GM18502 (cell line): ENCODE data around the gene LRIT1.

Experiments used
- ATAC-seq: cut with Tn5 transposase; IDR thresholded peaks from one replicate; pipeline ENCODE4 v1.9.1; 2021; ENCODE audit warnings: mild to moderate bottlenecking; ENCODE audit not compliant: unreplicated experiment, poor library complexity

Gene LRIT1

DNA sequence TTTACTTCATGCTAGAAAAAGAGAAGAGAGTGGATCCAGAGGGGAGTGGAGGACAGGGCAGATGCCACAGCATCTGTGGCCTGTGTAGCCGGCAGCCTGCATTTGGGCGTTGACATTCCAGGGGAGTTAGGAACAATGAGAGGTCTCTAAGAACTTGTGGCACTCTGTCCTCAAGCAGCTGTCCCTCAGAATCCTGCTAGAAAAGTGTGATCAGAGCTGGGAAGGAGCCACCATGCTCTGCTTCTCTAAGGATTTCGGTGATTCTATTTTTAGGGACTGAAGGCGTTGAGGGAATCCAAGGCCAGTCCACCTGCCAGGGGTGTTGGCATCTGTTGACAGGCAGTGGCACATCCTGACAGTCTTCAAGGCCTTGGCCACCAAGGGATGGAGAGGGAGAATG, 23.6 kb downstream of the LRIT1 start:
- no peak for ATAC-seq

GRCh38 chr10:84216834-84217233, 24.5 kb downstream of the LRIT1 start:
- no peak for ATAC-seq

DNA sequence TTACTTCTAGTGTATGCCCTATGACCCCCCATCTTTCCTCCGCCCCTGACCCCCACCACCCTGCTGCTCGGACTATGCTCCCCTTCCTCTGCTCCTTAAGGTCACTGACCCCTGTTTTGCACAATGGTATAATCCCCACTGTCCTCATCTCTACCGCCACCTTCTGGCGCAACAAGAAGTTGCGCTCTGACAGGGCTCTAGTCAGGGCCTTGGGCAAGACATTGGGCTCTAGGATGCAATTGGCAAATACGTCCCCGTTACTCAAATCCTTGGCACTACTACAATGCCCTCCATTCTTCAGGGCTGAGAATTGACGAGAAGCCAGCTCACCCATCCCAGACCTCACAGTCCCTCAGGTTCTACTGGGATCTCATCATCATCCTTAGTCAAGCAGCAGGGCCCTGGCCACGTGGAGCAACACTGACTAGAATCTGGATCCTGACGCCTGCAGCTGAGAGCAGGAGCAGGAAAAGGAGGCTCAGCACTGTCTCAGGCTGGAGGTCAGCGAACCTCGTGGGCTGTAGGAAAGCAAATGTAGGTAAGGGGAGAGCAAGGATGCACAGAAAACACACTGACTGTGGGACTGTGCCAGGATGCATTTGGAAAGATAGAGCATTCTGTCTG, 26.6 kb downstream of the LRIT1 start:
- ATAC-seq = peak; percentile 92

GRCh38 chr10:84214046-84214572, 27.2 kb downstream of the LRIT1 start:
- ATAC-seq = peak; percentile 49

DNA sequence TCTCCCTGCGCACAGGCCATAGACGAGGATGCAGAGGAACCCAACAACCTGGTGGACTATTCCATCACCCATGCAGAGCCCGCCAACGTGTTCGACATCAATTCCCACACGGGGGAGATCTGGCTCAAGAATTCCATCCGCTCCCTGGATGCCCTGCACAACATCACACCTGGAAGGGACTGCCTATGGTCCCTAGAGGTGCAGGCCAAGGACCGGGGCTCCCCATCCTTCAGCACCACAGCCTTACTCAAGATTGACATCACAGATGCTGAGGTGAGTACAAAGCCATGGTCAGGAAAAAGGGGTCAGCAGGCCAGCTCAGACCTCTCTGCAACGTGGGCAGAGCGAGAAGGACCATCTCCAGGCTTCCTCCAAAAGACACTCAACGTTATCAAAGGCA, 28.3 kb downstream of the LRIT1 start:
- ATAC-seq = no peak

DNA sequence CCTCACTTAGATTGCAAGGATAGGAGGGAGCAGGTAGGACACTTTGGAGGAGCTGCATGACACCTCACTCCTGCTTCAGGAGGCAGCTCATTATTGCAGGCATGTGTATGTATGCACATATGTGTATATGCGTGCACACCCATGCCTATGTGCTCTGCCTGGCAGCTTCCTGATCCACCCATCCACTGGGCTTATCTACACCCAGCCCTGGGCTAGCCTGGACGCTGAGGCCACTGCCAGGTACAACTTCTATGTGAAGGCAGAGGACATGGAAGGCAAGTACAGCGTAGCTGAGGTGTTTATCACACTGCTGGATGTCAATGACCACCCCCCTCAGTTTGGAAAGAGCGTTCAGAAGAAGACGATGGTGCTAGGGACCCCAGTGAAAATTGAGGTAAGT, 29.3 kb downstream of the LRIT1 start:
- no peak for ATAC-seq

- no peak for ATAC-seq
Measured at GRCh38 chr10:84211566-84211965, 29.8 kb downstream of the LRIT1 start.

DNA sequence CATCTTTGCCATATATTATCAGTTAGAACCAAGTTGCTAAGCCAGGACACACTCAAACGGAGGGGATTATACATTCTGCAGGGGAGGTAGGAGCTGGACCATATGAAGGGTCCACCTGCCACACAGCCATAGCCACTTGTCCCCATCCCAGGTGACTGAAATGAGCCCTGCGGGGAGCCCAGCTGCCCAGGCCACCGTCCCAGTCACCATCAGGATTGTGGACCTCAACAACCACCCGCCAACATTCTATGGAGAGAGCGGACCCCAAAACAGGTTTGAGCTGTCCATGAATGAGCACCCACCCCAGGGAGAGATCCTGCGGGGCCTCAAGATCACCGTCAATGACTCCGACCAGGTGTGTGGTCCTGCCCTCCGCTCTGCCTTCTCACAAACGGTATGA, 33.3 kb downstream of the LRIT1 start:
- ATAC-seq = no peak

- no peak for ATAC-seq
Measured at GRCh38 chr10:84205853-84206525, 35.4 kb downstream of the LRIT1 start.

- peak; percentile 85 for ATAC-seq
Measured at GRCh38 chr10:84205049-84205852, 36.1 kb downstream of the LRIT1 start.

GRCh38 chr10:84204610-84205009, 36.7 kb downstream of the LRIT1 start:
- ATAC-seq = no peak

DNA sequence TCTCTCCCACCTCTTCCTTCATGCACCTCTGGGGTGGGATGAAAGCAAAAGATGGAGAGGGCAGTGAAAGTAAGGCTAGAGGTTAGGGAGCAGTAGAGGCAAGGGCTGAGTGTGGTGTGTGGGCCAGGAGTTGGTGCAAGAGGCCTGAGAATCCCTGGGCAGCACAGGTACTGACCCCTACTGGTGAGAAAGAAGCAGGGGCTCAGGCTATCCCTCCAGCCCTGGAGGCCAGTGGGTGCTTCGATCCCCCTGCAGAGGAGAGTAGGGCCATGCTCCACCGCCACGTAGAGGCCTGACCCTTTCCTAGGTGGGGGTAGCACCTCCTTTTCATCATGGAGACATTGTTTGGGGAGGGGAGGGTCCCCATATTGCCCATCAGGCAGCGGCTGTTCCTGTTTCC, 37.2 kb downstream of the LRIT1 start:
- peak; percentile 67 for ATAC-seq

DNA sequence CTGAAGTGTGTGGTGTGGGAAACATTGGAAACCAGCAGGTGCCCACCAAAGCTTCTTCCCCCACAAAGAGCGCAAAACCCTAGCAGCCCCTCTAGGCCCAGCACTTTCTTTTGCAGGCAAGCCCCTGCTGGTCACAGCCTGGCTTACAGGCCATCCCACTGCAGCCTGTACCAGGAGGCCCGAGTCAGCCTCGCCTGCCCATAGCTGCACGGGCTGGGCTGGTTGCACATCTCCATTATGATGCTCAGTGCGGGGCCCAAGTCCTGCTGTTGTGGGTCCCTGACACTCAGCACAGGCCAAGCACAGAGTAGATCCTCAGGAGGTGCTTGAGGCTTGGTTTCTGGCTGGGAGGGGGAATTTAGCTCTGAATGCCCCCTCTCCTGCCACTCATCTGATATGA, 39.0 kb downstream of the LRIT1 start:
- no peak for ATAC-seq

- ATAC-seq = no peak
Measured at GRCh38 chr10:84201682-84202081, 39.7 kb downstream of the LRIT1 start.

DNA sequence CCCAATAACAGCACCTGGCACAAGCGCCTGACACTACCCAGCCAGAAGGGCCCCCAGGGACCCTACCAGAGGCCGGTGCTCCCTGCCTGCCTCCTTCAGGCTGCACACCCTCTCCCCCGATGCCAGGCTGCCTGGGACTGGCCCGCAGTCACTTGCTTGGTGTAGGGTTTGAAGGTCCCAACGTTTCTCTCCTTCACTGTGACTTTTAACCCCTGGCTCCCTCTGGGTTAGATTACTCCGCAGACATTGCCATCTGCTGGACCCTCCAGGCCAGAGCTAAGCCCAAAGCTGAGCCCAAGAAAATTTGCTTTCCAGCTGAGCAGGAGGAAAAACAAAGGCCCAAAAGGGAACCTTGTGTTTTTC, 40.1 kb downstream of the LRIT1 start:
- no peak for ATAC-seq

DNA sequence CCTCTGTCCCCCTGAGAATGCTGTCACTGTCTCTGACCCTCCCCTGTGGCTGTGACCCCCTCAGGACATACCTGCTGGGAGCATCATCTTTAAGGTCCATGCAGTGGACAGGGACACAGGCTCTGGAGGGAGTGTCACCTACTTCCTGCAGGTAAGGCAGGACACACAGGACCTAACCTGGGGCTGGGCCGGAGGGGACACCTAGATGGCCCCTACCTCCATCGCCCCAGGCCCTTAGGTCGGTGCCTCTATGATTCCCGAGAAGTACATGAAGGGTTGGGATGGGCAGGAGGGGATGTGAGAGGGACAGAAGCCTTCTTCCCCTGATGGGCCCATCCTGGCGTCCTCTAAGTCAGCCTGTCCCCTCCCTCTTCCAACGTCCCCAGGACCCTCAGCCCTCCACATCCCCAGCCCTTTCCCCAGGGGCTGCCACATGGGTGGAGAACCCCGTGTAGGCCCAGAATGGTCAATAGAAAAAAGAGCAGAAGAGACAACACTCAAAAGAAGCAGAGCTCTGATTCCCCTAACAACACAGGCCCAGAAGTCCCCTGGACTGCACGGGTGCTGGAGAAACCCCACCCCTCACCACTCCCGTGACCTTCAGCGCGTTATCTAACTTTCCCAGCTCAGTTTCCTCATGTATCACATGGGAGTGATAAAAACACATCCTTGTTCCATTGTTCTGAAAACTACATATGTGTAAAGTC, 40.7 kb downstream of the LRIT1 start:
- ATAC-seq = no peak

DNA sequence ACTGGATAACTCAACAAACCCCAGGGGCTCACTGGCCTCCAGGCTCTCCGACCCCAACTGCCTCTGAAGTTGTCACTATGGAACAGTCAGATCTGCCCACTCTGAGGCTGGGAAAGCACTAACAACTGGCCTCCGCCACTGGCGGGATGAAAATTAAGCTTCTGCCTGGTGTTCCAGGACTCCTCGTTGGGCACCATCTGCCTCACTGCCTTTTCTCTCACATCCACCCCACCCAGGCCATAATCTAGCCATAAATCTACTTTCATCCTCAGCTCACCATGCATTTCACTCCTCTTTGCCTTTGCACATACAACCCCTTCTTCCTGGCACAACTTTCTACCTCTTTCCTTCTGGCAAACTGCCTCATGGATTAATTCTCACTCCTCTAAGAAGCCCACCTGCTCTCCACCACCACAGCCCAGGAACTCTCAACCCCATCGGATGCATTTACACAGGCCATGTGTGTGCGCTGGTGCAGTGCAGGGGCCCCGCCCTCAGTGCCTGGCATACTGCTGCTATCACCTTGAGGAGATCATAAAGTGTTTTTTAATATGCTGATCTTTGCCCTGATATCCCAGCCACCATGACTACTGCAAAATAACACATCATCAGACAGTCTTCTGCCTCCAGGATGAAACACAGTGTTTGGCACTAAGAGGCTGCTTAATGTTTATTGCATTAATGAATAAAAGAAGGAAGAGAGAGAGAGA, 43.0 kb downstream of the LRIT1 start:
- no peak for ATAC-seq

DNA sequence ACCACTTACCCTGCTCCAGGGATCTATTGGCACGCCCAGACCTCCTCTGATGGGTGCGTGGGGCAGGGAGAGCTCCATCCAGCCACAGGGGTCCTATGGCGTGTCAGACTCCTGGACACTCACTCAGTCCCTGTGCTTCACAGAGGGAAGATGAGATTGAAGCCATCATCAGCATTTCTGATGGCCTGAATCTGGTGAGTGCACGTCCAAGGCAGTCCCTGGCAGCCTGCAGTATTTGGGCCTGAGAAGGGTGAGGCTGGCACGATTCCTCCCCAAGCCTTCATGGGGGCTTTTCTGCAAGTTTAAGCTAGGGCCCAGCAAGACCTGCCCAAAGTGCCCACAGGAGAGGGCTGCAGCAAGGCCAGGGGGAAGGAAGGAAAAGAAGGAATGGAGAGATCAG, 43.7 kb downstream of the LRIT1 start:
- ATAC-seq = no peak

GRCh38 chr10:84196941-84197340, 44.4 kb downstream of the LRIT1 start:
- ATAC-seq = no peak

DNA sequence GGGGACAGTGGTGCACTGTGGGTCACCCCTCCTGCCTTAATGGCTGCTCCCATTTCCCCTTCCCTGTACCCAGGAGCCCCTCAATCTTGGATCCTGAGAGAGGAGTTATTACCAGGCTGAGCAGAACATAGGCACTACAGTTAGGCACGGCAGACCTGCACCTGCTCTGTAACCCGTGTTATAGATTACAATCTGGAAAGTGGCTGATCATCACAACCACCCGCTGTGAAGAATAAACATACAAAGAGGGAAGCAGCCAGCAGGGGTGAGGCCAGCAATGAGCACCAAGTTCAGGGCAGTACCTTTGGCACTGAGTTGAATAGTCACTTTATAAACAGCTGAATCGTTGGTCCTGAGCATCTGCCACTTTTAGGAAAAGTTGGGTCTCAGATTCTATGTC, 45.3 kb downstream of the LRIT1 start:
- ATAC-seq = no peak
